Chondrocyte (in vitro differentiated cells): ENCODE measurements around the gene GPRC5D. TPM values are rescaled to one million over a fixed set of nuclear protein-coding genes. Genes with fewer than 3 reads are reported as not detected.

ENCODE experiments used
- DNase-seq: peaks from one replicate; pipeline ENCODE4 v3.0.0; 2021; ENCODE audit warnings: mixed read lengths, low spot score
- H3K27ac Mint-ChIP-seq: one replicate; pipeline ENCODE4 v1.8.0; 2021; ENCODE audit warnings: mild to moderate bottlenecking, moderate library complexity, mixed read lengths; ENCODE audit not compliant: unreplicated experiment
- H3K27me3 Mint-ChIP-seq: 2 replicates; pipeline ENCODE4 v1.8.0; 2021; ENCODE audit warnings: low read depth, mixed read lengths
- H3K36me3 Mint-ChIP-seq: 2 replicates; pipeline ENCODE4 v1.8.0; 2021; ENCODE audit warnings: low read depth, mixed read lengths
- H3K4me1 Mint-ChIP-seq: 2 replicates; pipeline ENCODE4 v1.8.0; 2021; ENCODE audit warnings: low read depth, mild to moderate bottlenecking, mixed read lengths
- H3K4me3 Mint-ChIP-seq: one replicate; pipeline ENCODE4 v1.8.0; 2021; ENCODE audit warnings: mild to moderate bottlenecking, moderate library complexity, mixed read lengths; ENCODE audit not compliant: unreplicated experiment
- H3K9me3 Mint-ChIP-seq: 2 replicates; pipeline ENCODE4 v1.8.0; 2021; ENCODE audit warnings: low read depth, mixed read lengths
- total RNA-seq: library from RNA; stranded (reverse); gene quantifications from 3 replicates; pipeline ENCODE4 v1.2.1, GENCODE V29; 2021
- TF ChIP-seq, protein P1 (sequence below): fragments of 200-600 bp; sonication (generic); IDR thresholded peaks from 2 replicates; pipeline ENCODE4 v1.5.0; 2021; ENCODE audit warnings: antibody characterized with exemption, mild to moderate bottlenecking, moderate library complexity

The GPRC5D gene
- total RNA-seq, 1 donor from 2014 or later = not detected

GRCh38 chr12:12908711-12909110 lies 43.3 kb downstream of the GPRC5D start:
- Mint-ChIP-seq H3K4me3 (no peak overlapping the region), H3K36me3 (peaks cover 13% of the 10 kb centered on the region), H3K27me3 (no peaks in the 10 kb centered on the region), H3K4me1 (peaks cover 21% of the 10 kb centered on the region), H3K27ac (no peak overlapping the region), H3K9me3 (no peaks in the 10 kb centered on the region)
- no peak for DNase-seq
- TF ChIP-seq, protein P1, sequence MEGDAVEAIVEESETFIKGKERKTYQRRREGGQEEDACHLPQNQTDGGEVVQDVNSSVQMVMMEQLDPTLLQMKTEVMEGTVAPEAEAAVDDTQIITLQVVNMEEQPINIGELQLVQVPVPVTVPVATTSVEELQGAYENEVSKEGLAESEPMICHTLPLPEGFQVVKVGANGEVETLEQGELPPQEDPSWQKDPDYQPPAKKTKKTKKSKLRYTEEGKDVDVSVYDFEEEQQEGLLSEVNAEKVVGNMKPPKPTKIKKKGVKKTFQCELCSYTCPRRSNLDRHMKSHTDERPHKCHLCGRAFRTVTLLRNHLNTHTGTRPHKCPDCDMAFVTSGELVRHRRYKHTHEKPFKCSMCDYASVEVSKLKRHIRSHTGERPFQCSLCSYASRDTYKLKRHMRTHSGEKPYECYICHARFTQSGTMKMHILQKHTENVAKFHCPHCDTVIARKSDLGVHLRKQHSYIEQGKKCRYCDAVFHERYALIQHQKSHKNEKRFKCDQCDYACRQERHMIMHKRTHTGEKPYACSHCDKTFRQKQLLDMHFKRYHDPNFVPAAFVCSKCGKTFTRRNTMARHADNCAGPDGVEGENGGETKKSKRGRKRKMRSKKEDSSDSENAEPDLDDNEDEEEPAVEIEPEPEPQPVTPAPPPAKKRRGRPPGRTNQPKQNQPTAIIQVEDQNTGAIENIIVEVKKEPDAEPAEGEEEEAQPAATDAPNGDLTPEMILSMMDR = no peak

DNA sequence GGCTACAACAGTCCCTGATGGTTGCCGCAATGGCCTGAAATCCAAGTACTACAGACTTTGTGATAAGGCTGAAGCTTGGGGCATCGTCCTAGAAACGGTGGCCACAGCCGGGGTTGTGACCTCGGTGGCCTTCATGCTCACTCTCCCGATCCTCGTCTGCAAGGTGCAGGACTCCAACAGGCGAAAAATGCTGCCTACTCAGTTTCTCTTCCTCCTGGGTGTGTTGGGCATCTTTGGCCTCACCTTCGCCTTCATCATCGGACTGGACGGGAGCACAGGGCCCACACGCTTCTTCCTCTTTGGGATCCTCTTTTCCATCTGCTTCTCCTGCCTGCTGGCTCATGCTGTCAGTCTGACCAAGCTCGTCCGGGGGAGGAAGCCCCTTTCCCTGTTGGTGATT lies 43.7 kb downstream of the GPRC5D start:
- TF ChIP-seq, protein P1 = no peak
- Mint-ChIP-seq H3K4me3 (no peak overlapping the region), H3K27ac (no peak overlapping the region), H3K9me3 (no peaks in the 10 kb centered on the region), H3K27me3 (no peaks in the 10 kb centered on the region), H3K4me1 (peaks cover 25% of the 10 kb centered on the region), H3K36me3 (peaks cover 11% of the 10 kb centered on the region)
- no peak for DNase-seq

GRCh38 chr12:12907552-12907951 lies 44.4 kb downstream of the GPRC5D start:
- H3K4me1 Mint-ChIP-seq = peaks cover 32% of the 10 kb centered on the region
- peaks cover 7% of the 10 kb centered on the region for H3K36me3 Mint-ChIP-seq
- H3K9me3 Mint-ChIP-seq = no peaks in the 10 kb centered on the region
- no peak for DNase-seq
- TF ChIP-seq, protein P1 = no peak
- no peaks in the 10 kb centered on the region for H3K27me3 Mint-ChIP-seq
- no peak overlapping the region for H3K4me3 Mint-ChIP-seq
- H3K27ac Mint-ChIP-seq = no peak overlapping the region

- peaks cover 54% of the 10 kb centered on the region for H3K4me1 Mint-ChIP-seq
- no peak overlapping the region for H3K4me3 Mint-ChIP-seq
- TF ChIP-seq, protein P1 = no peak
- H3K27me3 Mint-ChIP-seq = no peaks in the 10 kb centered on the region
- H3K36me3 Mint-ChIP-seq = peaks cover 5% of the 10 kb centered on the region
- H3K27ac Mint-ChIP-seq = peak overlapping the region; percentile 52
- H3K9me3 Mint-ChIP-seq = no peaks in the 10 kb centered on the region
- DNase-seq = no peak
These were observed 48.0 kb downstream of the GPRC5D start for GRCh38 chr12:12903642-12904609.

GRCh38 chr12:12902036-12902435 lies 49.9 kb downstream of the GPRC5D start:
- Mint-ChIP-seq H3K9me3 (no peaks in the 10 kb centered on the region), H3K4me1 (peaks cover 69% of the 10 kb centered on the region), H3K27me3 (no peaks in the 10 kb centered on the region), H3K4me3 (peak overlapping the region; percentile 8), H3K36me3 (peaks cover 2% of the 10 kb centered on the region), H3K27ac (peak overlapping the region; percentile 96)
- TF ChIP-seq, protein P1 = no peak
- no peak for DNase-seq
